Ectodermal cell (in vitro differentiated cells): ENCODE results near the gene CDC73. TPM values are rescaled to one million over a fixed set of nuclear protein-coding genes. Genes with fewer than 3 reads are reported as not detected.

Experiments used
- H3K27ac ChIP-seq: 2 replicates; pipeline ENCODE4 v1.7.0; 2013; ENCODE audit warnings: mild to moderate bottlenecking, low read depth, low read length; ENCODE audit not compliant: insufficient read depth, poor library complexity, severe bottlenecking
- H3K27me3 ChIP-seq: 2 replicates; pipeline ENCODE4 v1.7.0; 2013; ENCODE audit warnings: mild to moderate bottlenecking, low read length; ENCODE audit not compliant: insufficient read depth, control insufficient read depth, poor library complexity, severe bottlenecking
- H3K36me3 ChIP-seq: one replicate; pipeline ENCODE4 v1.7.0; 2013; ENCODE audit warnings: low read length; ENCODE audit not compliant: control insufficient read depth, insufficient read depth
- H3K4me1 ChIP-seq: one replicate; pipeline ENCODE4 v1.7.0; 2013; ENCODE audit warnings: low read length; ENCODE audit not compliant: control insufficient read depth, insufficient read depth
- H3K4me3 ChIP-seq: 2 replicates; pipeline ENCODE4 v1.7.0; 2013; ENCODE audit warnings: low read depth, low read length, control low read depth; ENCODE audit not compliant: insufficient read depth
- H3K9me3 ChIP-seq: 2 replicates; pipeline ENCODE4 v1.7.0; 2013; ENCODE audit warnings: mild to moderate bottlenecking, low read length, moderate library complexity; ENCODE audit not compliant: control insufficient read depth
- WGBS, 2 experiments: methylation state at CpG; one replicate each; pipeline ENCODE4 v1.1.7; 2013; ENCODE audit warnings: missing lambda C conversion rate in 2 of 2; 5-methylcytosine and 5-hydroxymethylcytosine counted together
- polyA plus RNA-seq, 4 experiments: library from polyadenylated mRNA; stranded (reverse); fragments of 50-300 nt; gene quantifications; one replicate each; pipeline ENCODE4 v1.2.3, GENCODE V29; 2013

Gene CDC73
- polyA plus RNA-seq (2013, experiment 1 of 4), result 36.9 TPM
- 43.9 TPM for polyA plus RNA-seq (2013, experiment 2 of 4)
- polyA plus RNA-seq (2013, experiment 3 of 4), result 33.5 TPM
- 30.5 TPM for polyA plus RNA-seq (2013, experiment 4 of 4)

DNA sequence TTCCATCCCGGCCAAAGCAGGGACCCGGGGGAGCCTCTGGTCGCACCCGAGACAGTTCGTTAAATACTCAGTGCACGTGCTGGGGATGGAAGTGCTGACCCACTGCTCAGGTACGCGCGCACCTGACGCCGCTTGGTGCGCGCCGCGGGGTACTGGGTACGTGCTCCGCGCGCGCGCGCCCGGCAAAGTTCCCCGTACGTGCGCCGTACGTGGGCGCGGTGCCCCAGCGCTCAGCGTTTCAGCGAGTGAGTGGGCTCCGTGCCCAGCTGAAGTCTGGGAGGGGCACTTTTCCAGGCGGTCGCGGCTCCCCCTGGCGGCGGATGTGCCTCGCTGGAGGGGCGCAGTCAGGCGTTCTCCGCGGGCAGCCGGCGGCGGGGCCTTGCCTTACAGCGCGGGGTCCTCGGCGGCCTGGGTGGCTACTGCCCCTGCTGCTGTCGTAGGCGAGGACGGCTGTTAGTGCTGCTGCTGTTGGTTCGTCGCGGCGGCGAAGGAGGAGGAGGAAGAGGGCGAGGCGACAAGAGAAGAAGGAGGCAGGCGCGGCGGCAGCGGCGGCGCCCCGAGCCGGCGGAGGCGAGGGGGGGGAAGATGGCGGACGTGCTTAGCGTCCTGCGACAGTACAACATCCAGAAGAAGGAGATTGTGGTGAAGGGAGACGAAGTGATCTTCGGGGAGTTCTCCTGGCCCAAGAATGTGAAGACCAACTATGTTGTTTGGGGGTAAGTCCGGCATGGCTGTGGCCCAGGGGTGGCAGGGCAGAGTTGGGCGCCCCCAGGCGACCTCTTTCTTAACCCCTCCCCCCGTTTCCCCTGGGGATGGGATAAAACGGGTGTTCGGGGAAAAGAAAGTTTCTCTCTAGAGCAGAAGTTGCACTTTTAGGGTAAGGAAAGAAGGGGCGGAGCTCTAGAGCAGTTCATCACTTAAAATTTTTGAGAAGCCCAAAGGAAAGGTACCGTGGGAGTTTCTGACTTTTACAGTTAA lies at the start of gene CDC73:
Gene CDC73, plus strand, starts transcription at position 416 of the 978 bp plus-strand sequence. Its CDS starts 170 bp downstream, at position 586.
- WGBS, 2 experiments, result 0% methylated on average over 82 to 85 of the region's 85 CpGs
- Histone ChIP-seq H3K27ac (peak within 1 kb of the TSS; percentile 93), H3K4me1 (no peaks in the 10 kb centered on the region), H3K36me3 (peaks cover 10% of the 10 kb centered on the region), H3K4me3 (peak within 1 kb of the TSS; percentile 88), H3K9me3 (no peaks in the 10 kb centered on the region), H3K27me3 (no peaks in the 10 kb centered on the region)

DNA sequence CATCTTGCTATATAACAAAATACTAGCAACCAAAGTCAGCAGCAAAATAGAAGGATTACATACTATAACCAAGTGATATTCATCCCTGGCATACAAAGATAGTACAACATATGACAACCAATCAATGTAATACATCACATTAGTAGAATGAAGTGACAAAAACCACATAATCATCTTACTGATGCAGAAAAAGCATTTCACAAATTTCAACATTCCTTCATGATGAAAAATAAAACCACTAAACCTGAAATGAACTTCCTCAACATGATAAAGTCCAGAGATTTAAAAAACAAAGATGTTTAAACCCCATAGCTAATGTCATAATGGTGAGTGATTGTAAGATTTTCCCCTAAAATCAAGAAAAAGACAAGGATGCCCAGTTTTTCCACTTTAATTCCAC lies 43.8 kb upstream of the CDC73 start:
- H3K36me3 ChIP-seq, result peaks cover 36% of the 10 kb centered on the region
- H3K27ac ChIP-seq, result no peak overlapping the region
- H3K27me3 ChIP-seq, result no peaks in the 10 kb centered on the region
- no peaks in the 10 kb centered on the region for H3K4me1 ChIP-seq
- no peak overlapping the region for H3K4me3 ChIP-seq
- no peaks in the 10 kb centered on the region for H3K9me3 ChIP-seq

DNA sequence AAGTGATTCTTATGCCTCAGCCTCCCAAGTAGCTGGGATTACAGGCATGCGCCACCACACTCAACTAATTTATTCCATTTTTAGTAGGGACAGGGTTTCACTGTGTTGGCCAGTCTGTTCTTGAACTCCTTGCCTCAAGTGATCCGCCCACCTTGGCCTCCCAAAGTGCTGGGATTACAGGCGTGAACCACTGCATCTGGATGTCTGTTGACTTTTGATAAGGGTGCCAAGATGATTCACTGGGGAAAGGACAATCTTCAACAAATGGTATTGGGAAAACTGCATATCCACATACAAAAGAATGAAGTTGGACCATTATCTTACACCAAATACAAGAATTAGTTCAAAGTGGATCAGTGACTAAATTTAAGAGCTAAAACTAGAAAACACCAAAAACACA lies 42.6 kb upstream of the CDC73 start:
- Histone ChIP-seq H3K9me3 (no peaks in the 10 kb centered on the region), H3K4me3 (no peak overlapping the region), H3K27me3 (no peaks in the 10 kb centered on the region), H3K36me3 (peaks cover 45% of the 10 kb centered on the region), H3K4me1 (no peaks in the 10 kb centered on the region), H3K27ac (no peak overlapping the region)
- whole genome bisulfite sequencing, 2 experiments, result 87 to 93% methylated on average over 3 of the region's 3 CpGs

DNA sequence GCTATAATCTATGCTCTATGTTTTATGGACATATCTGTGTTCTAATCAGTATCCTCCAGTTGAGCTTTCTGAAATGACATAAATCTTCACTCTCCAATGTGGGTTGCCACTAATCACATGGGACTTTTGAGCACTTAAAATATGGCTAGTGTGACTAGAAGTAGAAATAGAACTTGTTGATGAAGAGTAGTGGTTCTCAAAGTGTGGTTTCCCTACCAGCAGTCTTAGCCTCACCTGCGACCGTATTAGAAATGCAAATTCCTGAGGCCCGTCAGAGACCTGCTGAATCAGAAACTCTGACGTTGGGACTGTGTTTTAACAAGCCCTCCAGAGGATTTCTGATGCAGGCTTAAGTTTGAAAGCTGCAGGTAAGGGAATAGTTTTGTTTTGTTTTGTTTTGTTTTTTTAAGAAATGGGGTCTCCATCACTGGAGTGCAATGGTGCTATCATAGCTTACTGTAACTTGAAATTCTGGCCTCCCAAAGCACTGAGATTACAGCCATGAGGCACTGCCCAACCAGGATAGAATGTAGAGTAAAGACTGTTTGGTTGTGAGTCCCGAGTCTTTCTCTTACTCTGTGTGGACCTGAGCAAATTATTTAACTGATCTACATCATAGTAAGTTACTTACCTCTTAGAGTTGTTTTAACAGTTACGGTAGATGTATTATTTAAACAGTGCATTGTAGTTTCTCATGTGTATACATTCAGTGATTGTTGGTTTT lies 38.3 kb upstream of the CDC73 start:
- Histone ChIP-seq H3K27me3 (no peaks in the 10 kb centered on the region), H3K36me3 (peaks cover 35% of the 10 kb centered on the region), H3K27ac (no peak overlapping the region), H3K9me3 (no peaks in the 10 kb centered on the region), H3K4me1 (no peaks in the 10 kb centered on the region), H3K4me3 (no peak overlapping the region)
- 88 to 89% methylated on average over 4 to 6 of the region's 6 CpGs for WGBS, 2 experiments

DNA sequence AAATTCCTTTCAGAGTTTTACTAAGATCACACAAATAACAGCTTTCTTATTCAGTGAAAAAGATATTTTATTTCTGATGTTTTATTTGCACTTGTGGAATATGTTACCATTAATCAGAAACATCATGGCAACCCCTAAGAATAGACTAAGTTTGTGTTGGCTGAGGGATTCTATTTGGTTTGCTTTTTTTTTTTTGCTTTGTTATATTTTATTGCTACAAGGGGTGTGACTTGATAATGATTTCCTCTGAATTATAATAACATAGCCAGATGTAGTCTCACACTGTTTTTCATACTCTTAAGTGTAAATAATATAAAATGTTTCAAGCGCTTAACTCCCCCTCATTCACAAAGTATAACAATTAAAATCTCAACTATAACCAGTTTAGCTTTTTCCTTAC lies 36.6 kb upstream of the CDC73 start:
- H3K27ac ChIP-seq, result no peak overlapping the region
- no peaks in the 10 kb centered on the region for H3K9me3 ChIP-seq
- no CpG with 5 or more reads among the region's 1 CpG for WGBS, 2 experiments
- H3K4me3 ChIP-seq, result no peak overlapping the region
- peaks cover 26% of the 10 kb centered on the region for H3K36me3 ChIP-seq
- H3K27me3 ChIP-seq, result no peaks in the 10 kb centered on the region
- H3K4me1 ChIP-seq, result no peaks in the 10 kb centered on the region

DNA sequence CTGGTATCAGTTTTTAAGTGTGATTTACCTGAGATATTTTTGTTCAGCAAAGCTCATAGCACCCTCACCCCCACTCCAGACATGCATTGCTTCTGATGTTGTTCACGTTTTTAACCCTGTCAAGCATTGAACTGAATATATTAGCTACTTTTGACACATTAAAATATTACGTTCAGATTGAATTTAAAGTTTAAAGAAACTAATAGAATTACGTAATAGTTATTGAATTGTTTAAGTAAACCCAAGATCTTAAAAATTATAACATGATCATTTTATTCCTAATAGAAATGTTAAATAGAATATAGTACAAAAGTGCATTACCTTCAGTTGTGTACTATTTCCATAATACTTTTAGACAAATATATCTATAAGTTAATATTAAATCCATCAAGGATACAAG lies 35.5 kb upstream of the CDC73 start:
- WGBS, 2 experiments, result 100% methylated on average over 1 of the region's 3 CpGs
- Histone ChIP-seq H3K27ac (no peak overlapping the region), H3K36me3 (peaks cover 20% of the 10 kb centered on the region), H3K4me3 (no peak overlapping the region), H3K9me3 (no peaks in the 10 kb centered on the region), H3K27me3 (no peaks in the 10 kb centered on the region), H3K4me1 (no peaks in the 10 kb centered on the region)

DNA sequence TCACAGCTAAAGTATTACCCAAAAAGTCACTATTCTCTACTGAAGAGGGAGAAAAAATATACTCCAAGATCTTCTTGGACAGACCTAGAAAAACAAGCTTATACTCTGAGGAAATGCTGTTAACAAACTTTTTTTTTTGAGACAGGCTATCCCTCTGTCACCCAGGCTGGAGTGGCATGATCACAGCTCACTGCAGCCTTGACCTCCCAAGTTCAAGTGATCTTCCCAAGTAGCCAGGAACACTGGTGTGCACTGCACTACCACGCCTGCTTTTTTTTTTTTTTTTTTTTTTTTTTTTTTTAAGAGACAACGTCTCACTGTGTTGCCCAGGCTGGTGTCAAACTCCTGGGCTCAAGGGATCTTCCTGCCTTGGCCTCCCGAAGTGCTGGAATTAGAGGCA lies 33.9 kb upstream of the CDC73 start:
- WGBS, 2 experiments, result 66 to 87% methylated on average over 3 of the region's 3 CpGs
- H3K27me3 ChIP-seq, result no peaks in the 10 kb centered on the region
- no peaks in the 10 kb centered on the region for H3K4me1 ChIP-seq
- peaks cover 18% of the 10 kb centered on the region for H3K36me3 ChIP-seq
- H3K9me3 ChIP-seq, result no peaks in the 10 kb centered on the region
- H3K4me3 ChIP-seq, result no peak overlapping the region
- no peak overlapping the region for H3K27ac ChIP-seq

DNA sequence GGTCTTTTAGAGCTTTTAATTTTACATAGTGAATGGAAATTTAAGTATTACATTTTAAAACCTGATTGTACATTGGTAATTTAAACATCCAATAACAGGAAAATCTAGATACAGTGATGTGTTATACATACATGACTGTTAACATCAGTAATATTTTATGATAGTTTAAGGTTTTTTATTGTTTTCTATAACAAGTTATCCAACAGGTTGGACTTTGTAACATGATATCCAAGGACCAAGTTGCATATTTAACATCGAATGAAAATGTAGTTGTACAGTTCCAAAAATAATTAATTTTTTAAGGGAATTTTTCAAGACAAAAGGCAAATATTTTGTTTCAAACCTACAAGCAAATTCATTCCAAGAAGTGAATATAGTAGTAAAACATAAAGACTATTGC lies 31.0 kb upstream of the CDC73 start:
- 100% methylated on average over 1 of the region's 1 CpG; no CpG with 5 or more reads in 1 of the 2 experiments for WGBS, 2 experiments
- H3K36me3 ChIP-seq, result no peaks in the 10 kb centered on the region
- no peaks in the 10 kb centered on the region for H3K4me1 ChIP-seq
- H3K4me3 ChIP-seq, result no peak overlapping the region
- H3K9me3 ChIP-seq, result no peaks in the 10 kb centered on the region
- no peaks in the 10 kb centered on the region for H3K27me3 ChIP-seq
- H3K27ac ChIP-seq, result no peak overlapping the region

DNA sequence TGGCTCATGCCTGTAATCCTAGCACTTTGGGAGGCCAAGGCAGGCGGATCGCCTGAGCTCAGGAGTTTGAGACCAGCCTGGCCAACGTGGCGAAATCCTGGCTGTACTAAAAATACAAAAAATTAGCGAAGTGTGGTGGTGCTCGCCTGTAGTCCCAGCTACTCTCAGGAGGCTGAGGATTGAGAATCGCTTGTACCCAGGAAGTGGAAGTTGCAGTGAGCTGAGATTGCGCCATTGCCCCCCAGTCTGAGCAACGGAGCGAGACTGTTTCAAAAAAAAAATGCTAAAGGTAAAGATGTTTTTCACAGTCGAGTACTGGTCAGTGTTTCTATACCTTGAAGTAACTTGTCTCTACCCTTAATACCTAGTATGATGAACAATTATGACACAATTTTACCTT lies 27.7 kb upstream of the CDC73 start:
- 88 to 92% methylated on average over 11 of the region's 11 CpGs for WGBS, 2 experiments
- H3K4me1 ChIP-seq, result no peaks in the 10 kb centered on the region
- H3K27me3 ChIP-seq, result no peaks in the 10 kb centered on the region
- no peaks in the 10 kb centered on the region for H3K9me3 ChIP-seq
- H3K27ac ChIP-seq, result no peak overlapping the region
- no peak overlapping the region for H3K4me3 ChIP-seq
- no peaks in the 10 kb centered on the region for H3K36me3 ChIP-seq

DNA sequence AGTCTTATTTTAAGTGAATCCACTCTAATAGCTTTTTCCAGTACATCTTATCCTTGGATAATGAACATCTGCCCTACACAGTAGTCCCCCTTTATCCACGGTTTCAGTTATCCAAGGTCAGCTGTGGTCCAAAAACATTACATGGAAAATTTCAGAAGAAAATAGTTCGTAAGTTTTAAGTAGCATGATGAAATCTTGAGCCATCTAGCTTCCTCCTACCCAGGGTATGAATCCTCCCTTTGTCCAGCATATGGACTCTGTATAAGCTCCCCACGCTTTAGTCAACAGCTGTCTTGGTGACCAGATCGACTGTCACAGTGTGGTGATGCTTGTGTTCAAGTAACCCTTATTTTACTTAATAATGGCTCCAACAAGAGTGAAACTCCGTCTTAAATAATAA lies 19.2 kb upstream of the CDC73 start:
- no peaks in the 10 kb centered on the region for H3K9me3 ChIP-seq
- H3K4me3 ChIP-seq, result no peak overlapping the region
- H3K4me1 ChIP-seq, result no peaks in the 10 kb centered on the region
- H3K27ac ChIP-seq, result no peak overlapping the region
- H3K27me3 ChIP-seq, result peaks cover 14% of the 10 kb centered on the region
- WGBS, 2 experiments, result 95 to 99% methylated on average over 4 of the region's 5 CpGs
- H3K36me3 ChIP-seq, result no peaks in the 10 kb centered on the region
